OCI-LY7 (cell line): Measurements from ENCODE around the gene CMKLR1. TPM values are rescaled to one million over a fixed set of nuclear protein-coding genes. Genes with fewer than 3 reads are reported as not detected.

Experiments
- BruUV-seq: library from RNA; stranded (reverse); fragments of 400-500 nt; replicated peaks from 2 replicates; lab custom pipeline; 2021; lab: Mats Ljungman, UMichigan
- CTCF ChIA-PET: fragments of 300-600 bp; sonication (Branson Sonifier 250); formaldehyde crosslinking; loops from one replicate; lab custom pipeline; 2022; ENCODE audit warnings: antibody characterized with exemption; ENCODE audit not compliant: unreplicated experiment; lab: Charles Lee
- POLR2A ChIA-PET: fragments of 300-600 bp; sonication (Branson Sonifier 250); formaldehyde crosslinking; loops from one replicate; lab custom pipeline; 2022; ENCODE audit warnings: antibody characterized with exemption; lab: Charles Lee
- DNase-seq: peaks from one replicate; pipeline ENCODE4 v3.0.0-alpha.2; 2015; ENCODE audit warnings: low spot score
- H2AFZ ChIP-seq: fragments of 200-600 bp; sonication (generic), shearing (Covaris generic); 2 replicates; pipeline ENCODE4 v1.6.1; 2014; ENCODE audit warnings: mild to moderate bottlenecking, antibody characterized with exemption, low read length, moderate library complexity
- H3K27ac ChIP-seq: fragments of 200-600 bp; sonication (generic); 2 replicates; pipeline ENCODE4 v1.5.1; 2014; ENCODE audit warnings: mixed run types, low read depth, mild to moderate bottlenecking, moderate library complexity, low read length, inconsistent platforms; ENCODE audit not compliant: poor library complexity, severe bottlenecking
- H3K36me3 ChIP-seq: fragments of 200-600 bp; sonication (generic); 2 replicates; pipeline ENCODE4 v1.6.1; 2014; ENCODE audit warnings: mild to moderate bottlenecking, antibody characterized with exemption, low read length, moderate library complexity, mixed read lengths; ENCODE audit not compliant: insufficient read depth
- H3K4me1 ChIP-seq: fragments of 200-600 bp; sonication (generic); 2 replicates; pipeline ENCODE4 v1.5.1; 2014; ENCODE audit warnings: mild to moderate bottlenecking, low read length; ENCODE audit not compliant: insufficient read depth, poor library complexity, severe bottlenecking
- H3K4me2 ChIP-seq: fragments of 200-600 bp; sonication (generic); 2 replicates; pipeline ENCODE4 v1.6.1; 2014; ENCODE audit warnings: mild to moderate bottlenecking, low read length
- H3K4me3 ChIP-seq: fragments of 200-600 bp; sonication (generic); 2 replicates; pipeline ENCODE4 v1.5.1; 2014; ENCODE audit warnings: mild to moderate bottlenecking, low read depth, low read length; ENCODE audit not compliant: poor library complexity, severe bottlenecking
- H3K79me2 ChIP-seq: fragments of 200-600 bp; sonication (generic); 2 replicates; pipeline ENCODE4 v1.6.1; 2016; ENCODE audit warnings: low read depth, mild to moderate bottlenecking, low read length, moderate library complexity, mixed read lengths; ENCODE audit not compliant: insufficient read depth
- H3K9me2 ChIP-seq: fragments of 200-600 bp; sonication (generic); 2 replicates; pipeline ENCODE4 v1.6.1; 2016; ENCODE audit warnings: mild to moderate bottlenecking, low read length, mixed read lengths; ENCODE audit not compliant: insufficient read depth
- H3K9me3 ChIP-seq: fragments of 200-600 bp; sonication (generic); 2 replicates; pipeline ENCODE4 v1.6.1; 2014; ENCODE audit warnings: mild to moderate bottlenecking, mixed run types, low read length, mixed read lengths
- H4K20me1 ChIP-seq: fragments of 200-600 bp; sonication (generic); 2 replicates; pipeline ENCODE4 v1.6.1; 2014; ENCODE audit warnings: mild to moderate bottlenecking, antibody characterized with exemption, low read length, moderate library complexity, mixed read lengths; ENCODE audit not compliant: insufficient read depth
- CTCF ChIP-seq: fragments of 200-600 bp; sonication (generic); conservative IDR thresholded peaks from 2 replicates; pipeline ENCODE4 v1.5.1; 2014; ENCODE audit warnings: mild to moderate bottlenecking, antibody characterized with exemption, low read length, moderate library complexity, mixed read lengths
- EZH2phosphoT487 ChIP-seq: fragments of 200-600 bp; sonication (generic); IDR thresholded peaks from 2 replicates; pipeline ENCODE4 v1.6.1; 2018; ENCODE audit warnings: low read depth, borderline replicate concordance, mild to moderate bottlenecking, mixed run types, antibody characterized with exemption, low read length, moderate library complexity, mixed read lengths
- intact Hi-C: fragments of 100-400 bp; cut with micrococcal nuclease; formaldehyde crosslinking; loops from one replicate; pipeline ENCODE4 v1.10.0; 2022; ENCODE audit not compliant: unreplicated experiment
- total RNA-seq, 2 experiments: library from RNA; depleted of rRNA in 1 of 2; stranded (reverse); fragments of >200 nt in 1 of 2; shearing (Covaris generic) in 1 of 2; gene quantifications; 2 replicates each; pipeline ENCODE4 v1.2.3, GENCODE V29; 2014 to 2022

The CMKLR1 gene
- total RNA-seq, 2 experiments from 2014 or later, result not detected

- BruUV-seq, result no TSS peak
Measured at GRCh38 chr12:108239378-108239777, 99.7 kb downstream of the CMKLR1 start.

GRCh38 chr12:108238474-108238873 lies 100.6 kb downstream of the CMKLR1 start:
- H3K4me2 ChIP-seq, result no peak overlapping the region
- ChIA-PET CTCF (no interaction called here), POLR2A (no interaction called here)
- TF ChIP-seq CTCF, result no peak
- no peak for TF ChIP-seq EZH2phosphoT487
- H2AFZ ChIP-seq, result no peak overlapping the region
- no peaks in the 10 kb centered on the region for H3K36me3 ChIP-seq
- H3K79me2 ChIP-seq, result no peaks in the 10 kb centered on the region
- intact Hi-C loops, result no loop called here
- no peaks in the 10 kb centered on the region for H3K9me3 ChIP-seq
- H3K4me1 ChIP-seq, result no peaks in the 10 kb centered on the region
- no peaks in the 10 kb centered on the region for H3K9me2 ChIP-seq
- no peak for DNase-seq
- no peak overlapping the region for H3K4me3 ChIP-seq
- no peak overlapping the region for H3K27ac ChIP-seq
- no TSS peak for BruUV-seq
- H4K20me1 ChIP-seq, result no peaks in the 10 kb centered on the region

More at GRCh38 chr12:108239378-108239777, 99.7 kb downstream of the CMKLR1 start:
- Histone ChIP-seq H3K4me1 (no peaks in the 10 kb centered on the region), H3K4me3 (no peak overlapping the region), H3K4me2 (no peak overlapping the region), H3K9me2 (no peaks in the 10 kb centered on the region), H2AFZ (no peak overlapping the region), H4K20me1 (no peaks in the 10 kb centered on the region), H3K27ac (no peak overlapping the region), H3K79me2 (no peaks in the 10 kb centered on the region), H3K36me3 (no peaks in the 10 kb centered on the region), H3K9me3 (no peaks in the 10 kb centered on the region)
- ChIA-PET CTCF (no interaction called here), POLR2A (interaction anchor here (0.5 kb wide), 1 partner anchor 144 kb away, joined by 5 read pairs; no protein-coding TSS in a partner anchor)
- DNase-seq, result no peak
- TF ChIP-seq EZH2phosphoT487 (no peak), CTCF (no peak)
- intact Hi-C loops, result no loop called here

Other genes starting within 250 kb of the CMKLR1 start
- gene WSCD2, start 210.0 kb downstream of the CMKLR1 start, total RNA-seq (2014; rRNA removed; shearing (Covaris generic)), result not detected in 2 replicates
- not detected in 2 replicates for gene WSCD2, start 210.0 kb downstream of the CMKLR1 start, total RNA-seq (2022)
- gene FICD, start 176.0 kb upstream of the CMKLR1 start, total RNA-seq (2014; rRNA removed; shearing (Covaris generic)), result 8.4 and 13.1 TPM in 2 replicates
- 9.0 and 9.9 TPM in 2 replicates for gene FICD, start 176.0 kb upstream of the CMKLR1 start, total RNA-seq (2022)
- gene SART3, start 221.9 kb upstream of the CMKLR1 start, total RNA-seq (2014; rRNA removed; shearing (Covaris generic)), result 211 and 238 TPM in 2 replicates
- 130 and 143 TPM in 2 replicates for gene SART3, start 221.9 kb upstream of the CMKLR1 start, total RNA-seq (2022)
- 137 and 146 TPM in 2 replicates for gene ISCU, start 223.3 kb upstream of the CMKLR1 start, total RNA-seq (2014; rRNA removed; shearing (Covaris generic))
- 123 and 130 TPM in 2 replicates for gene ISCU, start 223.3 kb upstream of the CMKLR1 start, total RNA-seq (2022)